Prostate gland (tissue), 2 donors: ENCODE data around the gene ZGPAT. TPM values are rescaled to one million over a fixed set of nuclear protein-coding genes. Genes with fewer than 3 reads are reported as not detected.

Experiments used
- DNase-seq: peaks from one replicate; pipeline ENCODE4 v3.0.0-alpha.2; 2019; ENCODE audit warnings: low spot score
- H3K27ac ChIP-seq, 2 donors: fragments of 200-600 bp; sonication (generic); 2 replicates each; pipeline ENCODE4 v1.5.1; 2017 to 2019
- H3K27me3 ChIP-seq: fragments of 200-600 bp; sonication (generic); replicated peaks from 2 replicates; pipeline ENCODE4 v1.5.1; 2019; ENCODE audit not compliant: insufficient read depth
- H3K36me3 ChIP-seq, 2 donors: fragments of 200-600 bp; sonication (generic); 1 replicate in 1 of 2; 2 replicates in 1 of 2; pipeline versions ENCODE4 v1.5.1 to v1.8.1; 2017 to 2019
- H3K4me1 ChIP-seq: fragments of 200-600 bp; sonication (generic); replicated peaks from 2 replicates; pipeline ENCODE4 v1.5.1; 2019
- H3K4me3 ChIP-seq, 2 donors: fragments of 200-600 bp; sonication (generic); 2 replicates each; pipeline ENCODE4 v1.5.1; 2017 to 2019
- H3K9me3 ChIP-seq: fragments of 200-600 bp; sonication (generic); 2 replicates; pipeline ENCODE4 v1.5.1; 2017
- POLR2A ChIP-seq: fragments of 450-650 bp; IDR thresholded peaks from one replicate; pipeline ENCODE4 v1.6.1; 2016; ENCODE audit warnings: antibody characterized with exemption, mild to moderate bottlenecking
- POLR2AphosphoS5 ChIP-seq: sonication (generic); formaldehyde crosslinking; IDR thresholded peaks from one replicate; pipeline ENCODE4 v1.6.1; 2017; ENCODE audit warnings: antibody characterized with exemption
- WGBS: methylation state at CpG from one replicate; pipeline ENCODE4 v1.1.5; 2018; 5-methylcytosine and 5-hydroxymethylcytosine counted together
- intact Hi-C: fragments of 100-400 bp; cut with DNase I; formaldehyde crosslinking; loops from one replicate; pipeline ENCODE4 v1.14.2; 2022
- total RNA-seq, 2 donors: library from RNA; depleted of rRNA; stranded (reverse); fragments of >200 nt; gene quantifications; one replicate each; pipeline ENCODE4 v1.1.0, GENCODE V29; 2016
- TF ChIP-seq, protein P1 (sequence below), 4 experiments: fragments of 200-600 bp in 2 of 4; fragments of 450-650 bp in 2 of 4; sonication (generic) in 2 of 4; IDR thresholded peaks; 1 replicate in 3 of 4; 2 replicates in 1 of 4; pipeline ENCODE4 v1.5.1; 2016 to 2019; ENCODE audit warnings: antibody characterized with exemption in 4 of 4, mild to moderate bottlenecking in 2 of 4, moderate library complexity in 2 of 4

ZGPAT gene
- total RNA-seq, 2 donors from 2014 or later = 29.3 to 55.5 TPM

DNA sequence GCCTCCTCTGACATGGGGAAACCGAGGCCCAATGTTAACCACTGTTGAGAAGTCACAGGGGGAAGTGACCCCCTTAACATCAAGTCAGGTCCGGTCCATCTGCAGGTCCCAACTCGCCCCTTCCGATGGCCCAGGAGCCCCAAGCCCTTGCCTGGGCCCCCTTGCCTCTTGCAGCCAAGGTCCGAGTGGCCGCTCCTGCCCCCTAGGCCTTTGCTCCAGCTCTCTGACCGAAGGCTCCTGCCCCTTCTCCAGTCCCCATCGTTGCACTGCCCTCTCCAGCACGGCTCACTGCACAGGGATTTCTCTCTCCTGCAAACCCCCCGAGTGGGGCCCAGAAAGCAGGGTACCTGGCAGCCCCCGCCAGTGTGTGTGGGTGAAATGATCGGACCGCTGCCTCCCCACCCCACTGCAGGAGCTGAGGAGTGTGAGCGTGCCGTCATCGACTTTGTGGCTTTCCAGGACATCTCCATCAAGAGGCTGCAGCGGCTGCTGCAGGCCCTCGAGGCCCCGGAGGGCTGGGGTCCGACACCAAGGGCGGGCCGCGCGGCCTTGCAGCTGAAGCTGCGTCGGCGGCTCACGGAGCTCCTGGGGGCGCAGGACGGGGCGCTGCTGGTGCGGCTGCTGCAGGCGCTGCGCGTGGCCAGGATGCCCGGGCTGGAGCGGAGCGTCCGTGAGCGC, 9.8 kb upstream of the ZGPAT start:
- intact Hi-C loops = no loop called here
- Histone ChIP-seq H3K27ac (no peak overlapping the region), H3K36me3 (no peaks in the 10 kb centered on the region), H3K9me3 (no peaks in the 10 kb centered on the region), H3K27me3 (no peaks in the 10 kb centered on the region), H3K4me3 (no peak overlapping the region), H3K4me1 (peaks cover 7% of the 10 kb centered on the region)
- TF ChIP-seq, protein P1, sequence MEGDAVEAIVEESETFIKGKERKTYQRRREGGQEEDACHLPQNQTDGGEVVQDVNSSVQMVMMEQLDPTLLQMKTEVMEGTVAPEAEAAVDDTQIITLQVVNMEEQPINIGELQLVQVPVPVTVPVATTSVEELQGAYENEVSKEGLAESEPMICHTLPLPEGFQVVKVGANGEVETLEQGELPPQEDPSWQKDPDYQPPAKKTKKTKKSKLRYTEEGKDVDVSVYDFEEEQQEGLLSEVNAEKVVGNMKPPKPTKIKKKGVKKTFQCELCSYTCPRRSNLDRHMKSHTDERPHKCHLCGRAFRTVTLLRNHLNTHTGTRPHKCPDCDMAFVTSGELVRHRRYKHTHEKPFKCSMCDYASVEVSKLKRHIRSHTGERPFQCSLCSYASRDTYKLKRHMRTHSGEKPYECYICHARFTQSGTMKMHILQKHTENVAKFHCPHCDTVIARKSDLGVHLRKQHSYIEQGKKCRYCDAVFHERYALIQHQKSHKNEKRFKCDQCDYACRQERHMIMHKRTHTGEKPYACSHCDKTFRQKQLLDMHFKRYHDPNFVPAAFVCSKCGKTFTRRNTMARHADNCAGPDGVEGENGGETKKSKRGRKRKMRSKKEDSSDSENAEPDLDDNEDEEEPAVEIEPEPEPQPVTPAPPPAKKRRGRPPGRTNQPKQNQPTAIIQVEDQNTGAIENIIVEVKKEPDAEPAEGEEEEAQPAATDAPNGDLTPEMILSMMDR (IDR thresholded peaks at IDR 0.05) = no peak
- TF ChIP-seq POLR2AphosphoS5 (no peak), POLR2A (no peak)
- WGBS = 78% methylated on average over 38 of the region's 40 CpGs
- no peak for DNase-seq

DNA sequence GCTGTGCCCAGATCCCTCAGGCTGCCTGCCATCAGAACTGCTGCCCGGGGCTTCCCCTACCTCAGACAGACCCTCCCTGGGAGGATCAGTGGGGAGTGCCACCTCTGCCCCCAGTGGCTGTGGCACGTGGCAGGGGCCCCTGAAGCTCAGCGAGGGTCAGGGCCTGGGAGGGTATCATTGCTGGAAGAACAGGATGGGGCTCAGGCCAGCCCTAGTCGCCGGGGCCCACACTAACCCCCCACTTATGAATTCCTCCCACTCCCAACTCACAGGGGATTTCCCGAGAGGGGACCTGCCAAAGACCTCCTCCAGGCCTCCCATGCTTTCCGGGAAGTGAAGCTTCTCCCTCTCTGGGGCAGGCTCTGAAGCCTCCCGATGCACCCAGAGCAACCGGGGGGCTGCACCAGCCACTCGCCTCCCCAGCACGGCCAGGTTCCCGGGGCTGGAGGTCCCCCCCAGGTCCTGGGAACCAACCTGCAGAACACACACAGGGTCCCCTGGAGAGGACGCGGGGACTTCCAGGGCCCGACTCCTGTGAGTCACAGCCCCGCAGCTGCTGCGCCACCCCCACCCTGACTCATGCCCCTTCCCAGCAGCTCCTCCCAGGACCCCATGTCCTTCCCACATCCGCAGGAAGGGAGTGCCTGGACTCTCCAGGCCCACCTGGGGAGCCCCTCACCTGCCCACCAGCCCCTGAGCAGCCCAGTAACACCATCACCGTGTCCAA, 8.9 kb upstream of the ZGPAT start:
- Histone ChIP-seq H3K4me3 (no peak overlapping the region), H3K4me1 (peaks cover 7% of the 10 kb centered on the region), H3K27me3 (no peaks in the 10 kb centered on the region), H3K27ac (no peak overlapping the region), H3K9me3 (no peaks in the 10 kb centered on the region), H3K36me3 (peaks cover 0 to 7% of the 10 kb centered on the region in 2 donors)
- TF ChIP-seq, protein P1 (IDR thresholded peaks at IDR 0.05) = no peak
- TF ChIP-seq POLR2A (no peak), POLR2AphosphoS5 (no peak)
- DNase-seq = no peak
- intact Hi-C loops = no loop called here
- 43% methylated on average over 17 of the region's 19 CpGs for whole genome bisulfite sequencing

DNA sequence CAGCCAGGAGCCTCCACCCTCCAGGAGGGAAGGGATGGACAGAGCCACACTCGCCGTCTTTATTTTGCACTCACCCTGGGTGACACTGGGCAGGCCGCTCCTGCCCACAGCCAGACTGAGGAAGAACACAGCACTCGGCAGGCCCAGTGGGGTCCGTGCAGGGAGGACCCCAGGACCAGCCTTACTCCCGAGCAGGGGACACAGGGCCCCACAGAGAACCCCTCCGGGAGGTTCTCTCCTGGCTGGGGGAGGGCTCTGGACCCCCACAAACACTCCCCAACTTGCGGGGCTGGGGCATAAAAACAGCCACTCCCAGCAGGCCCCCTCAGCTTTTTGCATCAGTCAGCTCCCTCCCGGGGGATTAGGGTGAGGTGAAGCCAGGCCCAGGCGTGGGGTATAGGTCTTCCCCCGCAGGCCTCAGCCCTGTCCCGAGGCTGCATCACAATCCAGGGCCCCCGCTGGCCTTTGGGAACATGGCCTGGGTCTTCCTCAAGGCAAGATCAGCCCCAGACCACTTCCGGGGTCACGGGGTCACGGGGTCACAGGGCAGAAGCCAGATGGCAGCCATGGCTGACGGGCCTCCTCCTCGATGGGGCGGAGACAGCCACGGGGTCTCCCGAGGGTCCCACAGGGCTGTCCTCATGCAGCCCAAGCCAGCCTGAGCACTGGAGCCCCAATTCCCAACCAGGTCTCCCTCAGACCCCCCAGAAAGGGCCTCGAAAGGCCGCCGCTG, 8.2 kb upstream of the ZGPAT start:
- H3K4me1 ChIP-seq = peaks cover 7% of the 10 kb centered on the region
- no peak overlapping the region for H3K27ac ChIP-seq
- H3K36me3 ChIP-seq = peaks cover 0 to 14% of the 10 kb centered on the region in 2 donors
- DNase-seq = no peak
- 83% methylated on average over 23 of the region's 24 CpGs for WGBS
- H3K4me3 ChIP-seq = no peak overlapping the region
- no peaks in the 10 kb centered on the region for H3K27me3 ChIP-seq
- H3K9me3 ChIP-seq = no peaks in the 10 kb centered on the region
- no peak for TF ChIP-seq POLR2AphosphoS5
- TF ChIP-seq POLR2A = no peak
- TF ChIP-seq, protein P1 (IDR thresholded peaks at IDR 0.05) = no peak
- intact Hi-C loops = no loop called here

DNA sequence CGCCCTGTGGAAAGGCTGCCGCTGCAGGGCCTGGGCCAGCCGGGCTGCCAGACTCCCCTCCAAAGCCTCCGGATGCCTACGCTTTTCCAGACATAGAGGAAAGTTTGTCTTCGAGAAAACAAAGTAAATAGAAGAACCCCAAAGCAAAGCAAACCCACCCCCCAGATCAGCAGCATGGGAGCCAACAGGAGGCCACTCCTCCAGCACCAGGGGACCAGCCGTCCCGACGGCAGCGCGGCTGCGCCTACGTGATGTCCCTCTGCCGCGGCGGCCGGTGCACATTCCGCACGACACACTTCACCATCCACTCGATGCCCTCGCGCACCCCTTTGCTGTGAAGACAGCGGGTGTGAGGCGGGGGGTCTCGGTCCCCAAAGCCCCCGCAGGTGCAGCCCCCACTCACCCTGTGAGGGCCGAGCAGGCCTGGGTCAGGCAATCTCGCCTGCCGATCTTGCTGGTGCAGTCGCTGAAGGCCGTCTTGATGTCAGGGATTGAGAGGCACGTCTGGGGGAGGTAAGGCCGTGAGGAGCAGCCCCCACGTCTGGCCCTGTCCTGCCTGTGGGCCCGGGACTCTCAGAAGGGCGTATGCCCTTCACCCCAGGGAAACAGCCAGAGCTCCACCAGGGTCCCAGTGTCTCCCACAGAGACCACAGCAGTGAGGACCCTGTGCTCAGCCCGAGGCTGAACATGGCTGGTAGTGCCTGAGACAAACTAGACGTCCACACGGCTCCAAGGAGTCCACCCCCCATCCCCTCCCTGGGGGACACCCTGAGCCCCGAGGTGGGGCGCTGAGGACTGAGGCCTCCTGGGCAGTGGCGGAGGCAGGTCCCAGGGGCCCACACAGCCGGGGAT, 7.4 kb upstream of the ZGPAT start:
- no peak overlapping the region for H3K27ac ChIP-seq
- intact Hi-C loops = no loop called here
- H3K4me1 ChIP-seq = peaks cover 7% of the 10 kb centered on the region
- no peaks in the 10 kb centered on the region for H3K27me3 ChIP-seq
- 81% methylated on average over 43 of the region's 43 CpGs for WGBS
- no peak overlapping the region for H3K4me3 ChIP-seq
- H3K9me3 ChIP-seq = no peaks in the 10 kb centered on the region
- H3K36me3 ChIP-seq = peaks cover 0 to 16% of the 10 kb centered on the region in 2 donors
- DNase-seq = no peak
- no peak for TF ChIP-seq POLR2A
- TF ChIP-seq POLR2AphosphoS5 = no peak
- TF ChIP-seq, protein P1 (IDR thresholded peaks at IDR 0.05) = no peak
